ENCODE results near the gene KRTAP15-1.

GRCh38 chr21:30479259-30479658 lies 39.2 kb downstream of the KRTAP15-1 start:
- TF ChIP-seq EZH2 (IDR thresholded peaks at IDR 0.05; ENCODE audit: borderline replicate concordance, low read depth, low read length, poor library complexity, severe bottlenecking), result no peak
- TF ChIP-seq CTCF (conservative IDR thresholded peaks at IDR 0.05; ENCODE audit: low read depth, low read length), result no peak

Data from A673 (cell line).